WERI-Rb-1 (cell line): ENCODE data around the gene LKAAEAR1.
"Not testable (repeated sequence)": the region's sequence is repeated elsewhere in the genome, so short reads cannot be mapped to it uniquely, and the experiment has no call there.

Experiments
- DNase-seq: peaks from one replicate; pipeline ENCODE4 v3.0.0-alpha.2; 2020
- H3K27ac ChIP-seq: fragments of 250-450 bp; sonication (Bioruptor Pico); 2 replicates; pipeline ENCODE4 v1.5.1; 2020; ENCODE audit warnings: mild to moderate bottlenecking, moderate library complexity
- H3K27me3 ChIP-seq: fragments of 250-450 bp; sonication (Bioruptor Pico); 2 replicates; pipeline ENCODE4 v1.5.1; 2021; ENCODE audit warnings: mild to moderate bottlenecking, low read depth, moderate library complexity; ENCODE audit not compliant: insufficient read depth, severe bottlenecking
- H3K36me3 ChIP-seq: fragments of 250-450 bp; sonication (Bioruptor Pico); 2 replicates; pipeline ENCODE4 v1.5.1; 2020; ENCODE audit warnings: mild to moderate bottlenecking, moderate library complexity
- H3K4me3 ChIP-seq: 2 replicates; pipeline ENCODE4 v1.5.1; 2011; ENCODE audit warnings: low read depth, mild to moderate bottlenecking, control low read depth, low read length
- H3K9me3 ChIP-seq: fragments of 250-450 bp; sonication (Bioruptor Pico); 2 replicates; pipeline ENCODE4 v1.5.1; 2021; ENCODE audit warnings: mild to moderate bottlenecking, moderate library complexity; ENCODE audit not compliant: severe bottlenecking
- TF ChIP-seq, protein P1 (sequence below): IDR thresholded peaks from 2 replicates; pipeline ENCODE4 v1.5.1; 2011; ENCODE audit warnings: low read depth, mild to moderate bottlenecking, control low read depth, inconsistent platforms, low read length

Gene LKAAEAR1

DNA sequence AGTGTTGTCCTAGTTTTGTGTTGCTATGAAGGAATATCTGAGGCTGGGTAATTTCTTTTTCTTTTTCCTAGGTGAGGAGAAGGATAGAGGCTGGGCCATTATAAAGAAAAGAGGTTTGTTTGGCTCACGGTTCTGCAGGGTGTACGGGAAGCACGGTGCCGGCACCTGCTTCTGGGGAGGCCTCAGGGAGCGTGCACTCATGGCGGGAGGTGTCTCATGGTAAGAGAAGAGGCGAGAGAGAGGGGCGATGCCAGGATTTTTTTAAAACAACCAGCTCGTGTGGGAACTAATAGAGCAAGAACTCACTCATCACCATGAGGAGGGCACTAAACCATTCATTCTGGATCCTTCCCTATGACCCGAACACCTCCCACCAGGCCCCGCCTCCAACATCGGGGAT lies 37.4 kb upstream of the LKAAEAR1 start:
- Histone ChIP-seq H3K36me3 (no peaks in the 10 kb centered on the region), H3K4me3 (no peak overlapping the region), H3K27ac (no peak overlapping the region), H3K27me3 (no peaks in the 10 kb centered on the region), H3K9me3 (no peaks in the 10 kb centered on the region)
- TF ChIP-seq, protein P1, sequence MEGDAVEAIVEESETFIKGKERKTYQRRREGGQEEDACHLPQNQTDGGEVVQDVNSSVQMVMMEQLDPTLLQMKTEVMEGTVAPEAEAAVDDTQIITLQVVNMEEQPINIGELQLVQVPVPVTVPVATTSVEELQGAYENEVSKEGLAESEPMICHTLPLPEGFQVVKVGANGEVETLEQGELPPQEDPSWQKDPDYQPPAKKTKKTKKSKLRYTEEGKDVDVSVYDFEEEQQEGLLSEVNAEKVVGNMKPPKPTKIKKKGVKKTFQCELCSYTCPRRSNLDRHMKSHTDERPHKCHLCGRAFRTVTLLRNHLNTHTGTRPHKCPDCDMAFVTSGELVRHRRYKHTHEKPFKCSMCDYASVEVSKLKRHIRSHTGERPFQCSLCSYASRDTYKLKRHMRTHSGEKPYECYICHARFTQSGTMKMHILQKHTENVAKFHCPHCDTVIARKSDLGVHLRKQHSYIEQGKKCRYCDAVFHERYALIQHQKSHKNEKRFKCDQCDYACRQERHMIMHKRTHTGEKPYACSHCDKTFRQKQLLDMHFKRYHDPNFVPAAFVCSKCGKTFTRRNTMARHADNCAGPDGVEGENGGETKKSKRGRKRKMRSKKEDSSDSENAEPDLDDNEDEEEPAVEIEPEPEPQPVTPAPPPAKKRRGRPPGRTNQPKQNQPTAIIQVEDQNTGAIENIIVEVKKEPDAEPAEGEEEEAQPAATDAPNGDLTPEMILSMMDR: no peak
- no peak for DNase-seq

DNA sequence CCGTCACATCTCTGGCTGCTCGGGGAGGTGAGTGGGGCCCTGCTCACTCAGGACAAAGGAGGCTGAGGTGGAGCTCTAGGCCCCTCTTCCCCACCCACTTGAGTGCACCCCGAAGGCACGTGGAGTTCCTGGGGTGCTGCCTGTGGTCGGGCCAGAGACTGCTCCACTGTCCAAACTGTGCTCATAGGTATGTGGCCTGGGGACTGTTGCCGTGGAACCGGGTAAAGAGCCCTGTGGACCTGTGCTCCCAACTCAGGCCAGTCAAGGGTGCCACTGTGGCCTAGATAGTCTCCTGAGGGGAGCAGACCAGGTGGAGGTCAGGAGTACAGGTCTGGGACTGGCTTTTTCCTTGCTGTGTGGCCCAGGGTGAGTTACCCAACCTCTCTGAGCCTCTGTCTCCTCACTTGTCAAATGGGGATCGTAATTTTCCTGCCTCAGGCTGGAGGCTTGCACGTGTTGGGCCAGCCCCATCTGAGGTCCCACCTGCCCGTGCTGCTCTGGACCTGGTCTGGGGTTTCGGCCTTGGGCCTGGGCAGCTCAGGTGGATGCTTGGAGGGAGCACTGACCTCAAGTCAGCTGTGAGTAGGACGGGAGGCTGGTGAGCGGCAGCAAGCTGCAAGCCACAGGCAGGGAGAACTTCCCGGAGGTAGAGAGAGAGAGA lies 35.6 kb upstream of the LKAAEAR1 start:
- H3K4me3 ChIP-seq: no peak overlapping the region
- no peaks in the 10 kb centered on the region for H3K27me3 ChIP-seq
- H3K27ac ChIP-seq: no peak overlapping the region
- TF ChIP-seq, protein P1: no peak
- no peaks in the 10 kb centered on the region for H3K9me3 ChIP-seq
- DNase-seq: no peak
- no peaks in the 10 kb centered on the region for H3K36me3 ChIP-seq

DNA sequence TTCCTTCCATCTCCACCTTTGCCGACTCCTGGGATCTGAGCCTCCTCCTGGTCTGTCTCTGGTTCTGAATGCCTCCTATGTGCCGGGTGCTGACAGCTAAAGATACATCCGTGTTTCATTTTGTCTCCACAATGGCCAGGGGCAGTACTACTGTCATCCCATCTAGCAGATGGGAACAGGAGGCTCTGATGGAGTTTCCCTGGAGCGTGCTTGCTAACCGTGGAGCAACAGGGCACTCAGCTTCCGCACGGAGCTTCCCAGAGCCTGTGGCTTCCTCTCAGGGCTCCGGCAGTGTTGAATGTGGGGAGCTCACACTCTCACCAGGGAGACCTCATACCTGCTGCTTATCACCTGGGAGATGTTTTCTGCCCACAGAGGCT lies 35.1 kb upstream of the LKAAEAR1 start:
- no peaks in the 10 kb centered on the region for H3K9me3 ChIP-seq
- H3K27ac ChIP-seq: no peak overlapping the region
- H3K4me3 ChIP-seq: no peak overlapping the region
- H3K27me3 ChIP-seq: no peaks in the 10 kb centered on the region
- H3K36me3 ChIP-seq: no peaks in the 10 kb centered on the region
- DNase-seq: no peak
- TF ChIP-seq, protein P1: no peak

DNA sequence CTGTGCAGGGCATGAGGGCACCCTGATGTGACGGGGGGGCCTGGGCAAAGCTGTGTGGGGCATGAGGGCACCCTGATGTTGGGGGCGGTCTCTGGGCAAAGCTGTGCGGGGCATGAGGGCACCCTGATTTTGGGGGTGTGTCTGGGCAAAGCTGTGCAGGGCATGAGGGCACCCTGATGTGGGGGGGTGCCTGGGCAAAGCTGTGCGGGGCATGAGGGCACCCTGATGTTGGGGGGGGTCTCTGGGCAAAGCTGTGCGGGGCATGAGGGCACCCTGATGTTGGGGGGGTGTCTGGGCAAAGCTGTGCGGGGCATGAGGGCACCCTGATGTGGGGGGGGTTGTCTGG lies 33.2 kb upstream of the LKAAEAR1 start:
- not testable (repeated sequence) for DNase-seq, H3K27me3 ChIP-seq, H3K36me3 ChIP-seq, H3K4me3 ChIP-seq, H3K27ac ChIP-seq, H3K9me3 ChIP-seq

DNA sequence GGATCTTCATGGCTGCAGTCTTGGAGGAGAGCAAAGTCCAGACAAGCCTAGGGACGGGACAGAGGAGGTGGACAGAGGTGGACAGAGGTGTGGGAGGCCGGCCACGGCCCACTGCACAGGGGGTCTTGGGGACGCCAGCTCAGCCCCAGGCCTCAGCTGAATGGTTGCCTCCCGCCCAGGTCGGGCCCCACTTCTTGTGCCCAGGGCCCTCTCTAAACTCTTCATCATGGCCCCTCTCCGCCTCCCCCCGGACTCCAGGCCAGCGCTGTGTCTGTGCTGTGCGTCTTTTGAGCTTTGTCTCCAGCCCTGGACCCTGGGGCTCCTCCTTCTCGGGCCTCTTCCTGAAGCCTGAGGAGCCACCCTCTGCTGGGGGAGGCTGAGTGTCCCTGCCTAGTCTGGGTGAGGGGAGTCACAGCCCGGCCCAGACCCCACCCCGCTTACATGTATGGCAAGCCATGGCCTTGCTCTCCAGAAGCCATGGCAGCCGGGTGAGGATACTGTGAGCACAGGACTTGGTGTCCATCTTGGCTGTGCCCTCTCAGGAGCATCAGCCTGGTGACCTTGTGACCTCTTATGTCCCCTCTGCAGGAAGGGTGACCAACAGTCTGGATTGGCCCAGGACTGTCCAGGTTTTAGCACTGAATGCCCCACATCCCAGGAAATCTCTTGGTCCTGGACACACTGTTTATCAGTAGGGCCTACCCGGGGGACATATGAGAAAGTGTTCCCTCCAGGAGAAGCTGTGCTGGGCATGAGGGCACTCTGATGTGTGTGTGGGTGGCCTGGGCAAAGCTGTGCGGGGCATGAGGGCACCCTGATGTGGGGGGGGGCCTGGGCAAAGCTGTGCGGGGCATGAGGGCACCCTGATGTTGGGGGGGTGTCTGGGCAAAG lies 32.6 kb upstream of the LKAAEAR1 start:
- Histone ChIP-seq H3K36me3 (no peaks in the 10 kb centered on the region), H3K27me3 (no peaks in the 10 kb centered on the region), H3K9me3 (no peaks in the 10 kb centered on the region), H3K27ac (no peak overlapping the region), H3K4me3 (no peak overlapping the region)
- TF ChIP-seq, protein P1: no peak
- DNase-seq: no peak

DNA sequence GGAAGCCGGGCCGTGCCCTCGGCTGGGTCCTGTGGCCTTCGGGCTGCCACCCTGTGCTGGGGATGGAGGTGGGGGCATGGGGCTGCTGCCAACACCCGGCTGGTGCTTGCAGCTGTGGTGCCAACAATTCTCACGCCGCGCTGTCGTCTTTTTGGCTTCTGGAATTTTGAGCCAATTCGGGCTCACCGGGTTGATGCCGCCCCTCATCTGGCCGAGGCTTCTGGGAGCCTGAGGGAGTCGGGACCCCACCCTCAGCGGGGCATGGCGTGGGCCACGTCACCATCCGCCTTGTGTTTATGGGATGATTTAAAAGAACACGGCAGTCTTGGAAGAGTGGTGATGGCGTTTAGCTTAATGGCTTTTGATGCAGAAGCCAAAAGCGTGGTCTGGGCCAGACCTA lies 31.8 kb upstream of the LKAAEAR1 start:
- TF ChIP-seq, protein P1: no peak
- Histone ChIP-seq H3K4me3 (no peak overlapping the region), H3K9me3 (no peaks in the 10 kb centered on the region), H3K27ac (no peak overlapping the region), H3K36me3 (no peaks in the 10 kb centered on the region), H3K27me3 (no peaks in the 10 kb centered on the region)
- DNase-seq: no peak
